Iris pigment epithelial cell (primary cell): ENCODE data around the gene NKAIN1.

ENCODE experiments used
- DNase-seq: peaks from one replicate; pipeline ENCODE4 v3.0.0-alpha.2; 2011; ENCODE audit warnings: low read depth

The NKAIN1 gene

GRCh38 chr1:31232689-31233088 lies 7.0 kb downstream of the NKAIN1 start:
- no peak for DNase-seq

GRCh38 chr1:31231802-31232201 lies 7.9 kb downstream of the NKAIN1 start:
- no peak for DNase-seq

- no peak for DNase-seq
These were observed 9.3 kb downstream of the NKAIN1 start for GRCh38 chr1:31230378-31230777.

- DNase-seq: no peak
These were observed 10.7 kb downstream of the NKAIN1 start for GRCh38 chr1:31228986-31229385.

- DNase-seq: no peak
These were observed 11.7 kb downstream of the NKAIN1 start for GRCh38 chr1:31227891-31228568.

GRCh38 chr1:31224068-31224467 lies 15.6 kb downstream of the NKAIN1 start:
- no peak for DNase-seq

DNA sequence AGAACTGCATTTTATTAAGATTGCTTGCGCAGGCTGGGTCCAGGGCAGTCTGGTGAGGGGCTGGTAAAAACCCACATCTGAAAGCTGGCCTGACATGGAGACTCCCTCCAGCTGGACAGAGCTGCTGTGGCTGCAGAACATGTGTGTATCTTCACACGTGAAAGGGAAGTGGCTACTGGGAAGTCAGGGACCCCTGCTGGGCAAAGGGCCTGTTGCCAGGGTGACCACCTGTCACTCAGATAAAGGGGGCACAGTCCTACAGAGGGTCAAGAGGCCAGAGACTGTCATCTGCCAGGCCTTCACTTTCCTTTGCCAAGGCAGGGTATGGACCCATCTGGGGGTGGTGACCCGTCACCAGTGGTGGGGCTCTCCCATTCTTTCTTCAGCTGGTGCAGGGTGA lies 17.5 kb downstream of the NKAIN1 start:
- DNase-seq: no peak

DNA sequence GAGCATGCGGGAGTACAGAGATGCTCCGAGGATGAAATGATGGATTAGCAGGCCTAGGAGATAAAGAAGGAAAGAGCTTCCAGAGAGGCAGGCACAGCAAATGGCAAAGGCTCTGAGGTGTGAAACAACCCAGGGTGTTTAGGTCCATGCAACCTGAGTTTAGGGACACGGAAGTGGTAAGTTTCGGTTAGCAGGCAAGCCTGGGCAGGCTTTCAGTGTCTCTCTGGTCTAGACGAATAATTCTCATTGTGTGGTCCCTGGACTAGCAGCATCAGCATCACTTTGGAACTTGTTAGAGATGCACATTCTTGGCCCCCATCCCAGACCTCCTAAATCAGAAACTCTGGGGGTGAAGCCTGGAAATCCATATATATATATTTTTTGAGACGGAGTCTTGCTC lies 18.6 kb downstream of the NKAIN1 start:
- no peak for DNase-seq

DNA sequence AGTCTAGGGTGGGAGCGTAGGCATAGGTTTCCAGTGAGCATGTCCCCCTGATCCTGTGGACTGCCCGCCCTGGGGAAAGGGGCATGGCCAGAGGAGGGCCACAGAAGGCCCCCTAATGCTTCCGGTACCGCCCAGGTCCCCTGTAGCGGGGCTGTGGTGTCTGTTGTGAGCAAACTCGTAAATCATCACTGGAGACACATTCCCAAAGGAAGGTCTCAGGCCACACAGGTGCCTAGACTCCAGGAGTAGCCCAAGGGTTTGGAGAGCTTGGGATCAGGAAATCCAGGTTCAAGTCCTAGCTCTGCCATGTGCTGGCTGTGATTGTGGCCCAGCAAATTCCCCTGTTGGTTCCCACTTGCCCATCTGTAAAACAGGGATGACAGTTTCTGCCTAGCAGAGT lies 20.2 kb downstream of the NKAIN1 start:
- no peak for DNase-seq

GRCh38 chr1:31218705-31219104 lies 21.0 kb downstream of the NKAIN1 start:
- DNase-seq: no peak

DNA sequence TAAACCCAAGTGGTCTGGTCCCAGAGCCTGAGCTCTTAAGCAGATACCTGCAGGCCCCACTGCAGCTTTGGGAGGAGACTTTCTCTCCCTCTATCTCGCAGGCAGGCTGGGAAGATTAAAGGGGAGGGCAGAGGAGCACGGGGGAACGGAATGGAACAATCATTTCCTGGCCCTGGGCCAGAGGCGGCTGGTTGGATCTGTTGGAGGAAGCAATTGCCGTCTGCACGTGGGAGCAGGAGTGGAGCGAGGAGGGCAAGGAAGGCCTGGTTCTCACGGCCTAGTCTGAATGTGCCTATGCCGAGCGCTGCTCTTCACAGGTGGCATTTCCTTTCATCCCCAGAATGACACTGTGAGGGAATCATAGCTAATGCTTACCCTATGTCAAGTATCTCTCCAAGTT lies 23.7 kb downstream of the NKAIN1 start:
- DNase-seq: peak; percentile 37

- no peak for DNase-seq
These were observed 24.6 kb downstream of the NKAIN1 start for GRCh38 chr1:31215065-31215570.

DNA sequence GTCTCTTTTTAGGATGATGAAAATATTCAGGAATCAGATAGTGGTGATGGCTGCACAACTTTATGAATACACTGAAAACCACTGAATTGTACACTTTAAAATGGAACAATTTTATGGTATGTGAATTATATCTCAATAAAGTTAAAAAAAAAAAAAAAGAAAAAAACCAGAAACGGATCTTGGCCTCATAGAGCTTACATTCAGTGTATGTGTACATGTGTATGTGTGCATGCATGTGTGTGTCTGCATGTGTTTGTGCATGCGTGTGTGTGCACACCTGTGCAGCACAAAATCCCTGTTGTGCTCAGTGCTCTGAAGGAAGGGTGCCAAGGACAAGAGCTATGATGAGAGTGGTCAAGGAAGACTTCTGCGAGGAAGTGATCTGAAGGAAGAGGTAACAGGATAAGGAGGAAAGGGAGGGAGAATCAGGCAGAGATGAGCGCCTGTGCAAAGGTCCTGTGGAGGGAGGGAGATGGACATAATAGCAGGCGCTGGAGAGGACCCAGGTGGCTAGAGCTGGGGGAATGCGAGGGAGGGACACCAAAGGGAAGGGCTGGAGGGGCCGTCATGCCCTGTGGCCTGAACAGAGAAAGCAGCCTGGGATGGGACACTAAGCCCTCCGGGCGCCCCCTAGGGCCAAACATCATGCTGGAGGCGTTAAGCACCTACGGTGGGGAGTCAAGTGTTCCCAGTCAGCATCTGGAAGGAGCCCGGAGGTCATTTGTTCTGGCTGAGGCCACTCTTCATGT lies 25.2 kb downstream of the NKAIN1 start:
- DNase-seq: no peak

GRCh38 chr1:31208361-31208945 lies 31.2 kb downstream of the NKAIN1 start:
- no peak for DNase-seq

DNA sequence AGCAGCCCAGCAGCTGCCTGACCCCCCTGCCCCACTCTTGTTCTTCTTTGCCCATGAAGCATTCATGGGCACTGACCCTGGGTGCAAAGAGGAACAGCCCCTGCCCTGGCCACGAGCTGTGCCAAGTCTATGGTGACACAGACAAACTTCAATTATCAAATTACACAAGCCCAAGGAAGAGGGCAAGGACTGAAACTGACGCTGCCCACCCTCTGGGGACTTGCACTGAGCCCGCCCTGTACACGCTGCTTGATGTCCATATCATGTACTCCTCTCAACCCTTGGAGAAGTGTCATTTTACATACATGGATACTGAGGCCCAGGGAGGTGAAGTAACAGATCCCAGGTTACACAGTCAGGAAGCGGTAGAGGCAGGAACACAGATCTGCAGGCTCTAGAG lies 32.1 kb downstream of the NKAIN1 start:
- no peak for DNase-seq

GRCh38 chr1:31207046-31207445 lies 32.6 kb downstream of the NKAIN1 start:
- no peak for DNase-seq

DNA sequence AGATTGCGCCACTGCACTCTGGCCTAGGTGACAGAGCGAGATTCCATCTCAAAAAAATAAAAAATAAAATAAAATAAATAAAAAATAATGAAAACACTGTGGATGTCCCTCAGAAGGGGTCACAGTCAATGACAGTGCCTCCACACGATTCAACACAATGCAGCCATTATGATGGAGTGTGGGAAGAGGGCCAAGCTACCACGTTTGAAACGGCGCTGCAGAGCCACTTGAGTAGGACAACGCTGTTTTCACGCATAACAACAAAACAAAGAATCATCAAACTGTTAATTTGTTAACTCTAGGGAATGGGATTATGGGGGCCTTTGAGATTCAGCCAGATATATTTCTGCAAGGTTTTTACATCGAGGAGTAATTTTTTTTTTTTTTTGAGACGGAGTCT lies 36.5 kb downstream of the NKAIN1 start:
- no peak for DNase-seq

- DNase-seq: no peak
These were observed 37.7 kb downstream of the NKAIN1 start for GRCh38 chr1:31201931-31202360.

DNA sequence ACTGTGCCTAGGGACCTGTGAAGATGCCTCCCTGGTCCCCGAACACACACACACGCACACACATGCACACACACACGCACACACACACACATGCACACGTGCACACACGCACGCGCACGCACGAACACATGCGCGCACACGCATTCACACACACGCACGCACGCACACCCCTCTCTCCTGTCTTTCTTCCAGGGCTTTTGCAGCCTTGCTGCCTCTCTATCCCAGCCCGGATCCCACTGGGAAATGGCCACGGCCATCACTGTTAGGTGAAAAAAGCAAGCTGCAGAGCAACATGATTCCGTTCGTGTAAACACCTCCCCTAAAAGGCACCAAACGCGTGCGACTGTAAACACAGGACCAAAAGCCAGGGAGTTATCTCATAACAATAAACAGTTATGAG lies 39.7 kb downstream of the NKAIN1 start:
- DNase-seq: no peak

DNA sequence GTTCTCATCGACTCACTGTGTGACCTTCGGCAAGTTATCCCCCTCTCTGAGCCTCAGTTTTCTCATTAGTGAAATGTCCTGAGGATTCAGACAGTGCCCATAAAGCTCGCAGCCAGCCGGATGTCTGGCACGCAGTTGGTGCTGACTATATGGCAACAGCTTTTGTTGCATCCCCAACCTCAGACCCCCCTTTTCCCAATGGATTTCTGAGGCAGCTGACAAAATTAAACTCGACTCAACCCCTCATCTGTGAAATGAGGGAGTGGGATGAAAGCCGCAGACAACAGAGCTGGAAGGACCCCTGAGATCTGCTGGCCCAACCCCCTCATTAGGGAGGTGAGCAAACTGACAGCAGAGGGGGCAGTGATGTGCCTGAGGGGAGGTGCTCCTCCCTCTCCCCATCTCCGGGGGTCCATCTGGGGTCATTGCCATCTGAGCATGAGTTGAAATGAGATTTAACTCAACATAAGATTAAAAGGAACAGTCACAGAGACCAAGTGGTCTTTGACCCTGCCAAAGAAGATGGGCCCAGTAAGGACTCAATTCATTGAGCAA lies 40.4 kb downstream of the NKAIN1 start:
- no peak for DNase-seq

DNA sequence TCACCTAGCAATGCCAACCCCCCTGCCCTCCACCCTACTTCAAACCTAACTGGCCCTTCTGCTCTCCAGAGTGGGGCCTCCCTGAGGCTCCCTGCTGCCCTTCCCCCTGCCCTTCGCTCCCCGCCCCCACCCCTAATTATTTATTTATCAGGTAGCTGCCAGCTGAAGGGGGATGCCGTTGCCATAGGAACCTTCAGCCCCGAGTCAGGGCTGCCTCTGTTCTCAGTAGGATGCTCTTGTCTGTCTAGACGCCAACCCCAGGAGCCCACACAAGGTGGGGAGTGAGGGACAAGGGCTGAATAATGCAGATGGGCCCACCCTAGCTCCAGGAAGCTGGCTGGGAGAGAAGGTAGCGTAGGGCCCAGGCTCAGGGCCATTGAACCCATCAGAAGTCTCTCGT lies 41.1 kb downstream of the NKAIN1 start:
- DNase-seq: no peak

DNA sequence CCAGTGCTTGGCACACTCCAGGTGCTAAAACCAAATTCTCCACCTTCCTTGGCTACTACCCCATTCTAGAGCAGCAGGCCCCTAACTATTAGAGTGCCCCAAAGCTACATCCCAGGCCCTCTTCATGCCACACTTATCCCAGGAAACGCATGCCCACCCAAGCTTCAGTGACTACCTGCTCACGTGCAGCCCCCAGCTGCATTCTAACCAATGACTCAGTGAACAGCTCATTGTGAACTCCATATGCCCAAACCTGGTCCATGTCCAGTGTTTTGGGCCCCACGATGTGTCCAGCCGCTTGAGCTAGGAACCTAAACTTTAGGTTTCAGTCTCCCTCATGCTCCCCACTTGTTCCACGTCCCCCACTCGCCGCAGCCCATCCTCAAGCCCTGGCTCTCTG lies 41.5 kb downstream of the NKAIN1 start:
- no peak for DNase-seq

- DNase-seq: peak; percentile 36
These were observed 43.0 kb downstream of the NKAIN1 start for GRCh38 chr1:31196685-31197084.
